CD14-positive monocyte (primary cell): ENCODE measurements around the gene MRTFB. TPM values are rescaled to one million over a fixed set of nuclear protein-coding genes. Genes with fewer than 3 reads are reported as not detected.
A peak's percentile ranks its signal among the peaks of the same experiment; 100 is the strongest.

Source experiments
- DNase-seq, 3 donors: peaks; one replicate each; pipeline ENCODE4 v3.0.0-alpha.2; 2011 to 2022
- H2AFZ ChIP-seq: 2 replicates; pipeline ENCODE4 v1.6.0; 2012; ENCODE audit warnings: mild to moderate bottlenecking, low read depth, low read length, inconsistent platforms; ENCODE audit not compliant: insufficient read depth, poor library complexity, severe bottlenecking
- H3K27ac ChIP-seq, 2 donors: 1 replicate in 1 of 2; 2 replicates in 1 of 2; pipeline ENCODE4 v1.5.1; 2012 to 2013; ENCODE audit warnings: low read length in 2 of 2, control low read depth in 1 of 2, inconsistent platforms in 1 of 2, low read depth in 1 of 2, mild to moderate bottlenecking in 1 of 2
- H3K27me3 ChIP-seq, 2 donors: one replicate each; pipeline versions ENCODE4 v1.6.0 to v1.6.1; 2011 to 2013; ENCODE audit warnings: low read length in 2 of 2; ENCODE audit not compliant: control insufficient read depth in 2 of 2, insufficient read depth in 2 of 2
- H3K36me3 ChIP-seq, 2 donors: replicated peaks in 1 of 2; 1 replicate in 1 of 2; 2 replicates in 1 of 2; pipeline versions ENCODE4 v1.5.1 to v1.6.1; 2012 to 2013; ENCODE audit warnings: low read length in 2 of 2, control low read depth in 1 of 2, inconsistent platforms in 1 of 2, mild to moderate bottlenecking in 1 of 2; ENCODE audit not compliant: insufficient read depth in 2 of 2, control insufficient read depth in 1 of 2
- H3K4me1 ChIP-seq, 2 donors: 1 replicate in 1 of 2; 2 replicates in 1 of 2; pipeline versions ENCODE4 v1.5.1 to v1.6.1; 2012 to 2013; ENCODE audit warnings: low read length in 2 of 2, control low read depth in 1 of 2, inconsistent platforms in 1 of 2, mild to moderate bottlenecking in 1 of 2, moderate library complexity in 1 of 2; ENCODE audit not compliant: insufficient read depth in 2 of 2, control insufficient read depth in 1 of 2
- H3K4me2 ChIP-seq: replicated peaks from 2 replicates; pipeline ENCODE3; 2012; ENCODE audit warnings: low read length, moderate library complexity, mild to moderate bottlenecking; ENCODE audit not compliant: poor library complexity, severe bottlenecking; ENCODE audit errors: extremely low read depth
- H3K4me3 ChIP-seq, 3 experiments: fragments of 200-600 bp in 1 of 3; sonication (generic) in 1 of 3; replicated peaks in 1 of 3; 1 replicate in 2 of 3; 2 replicates in 1 of 3; pipeline ENCODE4 v1.5.1; 2011 to 2013; ENCODE audit warnings: low read length in 3 of 3, mild to moderate bottlenecking in 3 of 3, control low read depth in 2 of 3, low read depth in 2 of 3, inconsistent platforms in 1 of 3, moderate library complexity in 1 of 3
- H3K79me2 ChIP-seq: 2 replicates; pipeline ENCODE4 v1.6.0; 2012; ENCODE audit warnings: mild to moderate bottlenecking, control low read depth, inconsistent platforms, low read length, moderate library complexity; ENCODE audit not compliant: insufficient read depth
- H3K9ac ChIP-seq: 2 replicates; pipeline ENCODE4 v1.6.0; 2017; ENCODE audit warnings: low read length, mild to moderate bottlenecking; ENCODE audit not compliant: insufficient read depth, poor library complexity, severe bottlenecking
- H3K9me3 ChIP-seq, 2 donors: replicated peaks in 1 of 2; 1 replicate in 1 of 2; 2 replicates in 1 of 2; pipeline versions ENCODE4 v1.5.1 to v1.6.1; 2012 to 2013; ENCODE audit warnings: low read length in 2 of 2, control low read depth in 1 of 2; ENCODE audit not compliant: control insufficient read depth in 1 of 2, insufficient read depth in 1 of 2
- H4K20me1 ChIP-seq: 2 replicates; pipeline ENCODE4 v1.6.0; 2012; ENCODE audit warnings: mild to moderate bottlenecking, low read length, control low read depth, moderate library complexity; ENCODE audit not compliant: insufficient read depth
- H3K27ac Mint-ChIP-seq, 7 donors: one replicate each; pipeline ENCODE4 v1.8.0; 2020; ENCODE audit warnings: mild to moderate bottlenecking in 7 of 7, mixed read lengths in 7 of 7, moderate library complexity in 6 of 7, inconsistent platforms in 2 of 7
- H3K27me3 Mint-ChIP-seq, 3 donors: one replicate each; pipeline ENCODE4 v1.8.0; 2021 to 2022; ENCODE audit warnings: low read depth in 3 of 3, mild to moderate bottlenecking in 3 of 3, mixed read lengths in 3 of 3, moderate library complexity in 3 of 3, inconsistent platforms in 1 of 3
- H3K36me3 Mint-ChIP-seq, 2 donors: one replicate each; pipeline ENCODE4 v1.8.0; 2020; ENCODE audit warnings: mixed read lengths in 2 of 2, inconsistent platforms in 1 of 2, mild to moderate bottlenecking in 1 of 2
- H3K4me1 Mint-ChIP-seq: one replicate; pipeline ENCODE4 v1.8.0; 2020; ENCODE audit warnings: mild to moderate bottlenecking, mixed read lengths
- H3K4me3 Mint-ChIP-seq, 2 donors: one replicate each; pipeline ENCODE4 v1.8.0; 2020; ENCODE audit warnings: mild to moderate bottlenecking in 2 of 2, mixed read lengths in 2 of 2, moderate library complexity in 1 of 2
- H3K9me3 Mint-ChIP-seq, 7 donors: one replicate each; pipeline ENCODE4 v1.8.0; 2020 to 2022; ENCODE audit warnings: mixed read lengths in 7 of 7, mild to moderate bottlenecking in 6 of 7, moderate library complexity in 6 of 7, inconsistent platforms in 2 of 7
- CTCF ChIP-seq: fragments of 200-600 bp; IDR thresholded peaks from one replicate; pipeline ENCODE4 v1.8.0; 2022; ENCODE audit warnings: antibody characterized with exemption, mild to moderate bottlenecking
- WGBS: methylation state at CpG from one replicate; pipeline ENCODE4 v1.1.5; 2013; ENCODE audit warnings: missing lambda C conversion rate; ENCODE audit not compliant: insufficient coverage; 5-methylcytosine and 5-hydroxymethylcytosine counted together
- intact Hi-C, 2 donors: fragments of 100-400 bp; cut with micrococcal nuclease; formaldehyde crosslinking; loops; one replicate each; pipeline versions ENCODE4 v1.15.0 to v1.15.1; 2023
- polyA plus RNA-seq, 3 donors: library from polyadenylated mRNA; depleted of rRNA in 1 of 3; unstranded in 2 of 3; stranded (reverse) in 1 of 3; fragments of 300-500 nt in 2 of 3; fragments of >200 nt in 1 of 3; fragmentation: Illumina TruSeq in 2 of 3; gene quantifications; 1 replicate in 2 of 3; 2 replicates in 1 of 3; pipeline ENCODE4 v1.2.3, GENCODE V29; 2012 to 2021

The MRTFB gene
- polyA plus RNA-seq, 3 donors: 0.69 to 1.4 (median 0.87) TPM

- Mint-ChIP-seq H3K27me3 (peaks cover 0 to 11% (median 3%) of the 10 kb centered on the region in 3 donors), H3K36me3 (no peaks in the 10 kb centered on the region), H3K27ac (no peak overlapping the region), H3K4me3 (no peak overlapping the region), H3K4me1 (peaks cover 9% of the 10 kb centered on the region), H3K9me3 (peaks cover 0 to 8% (median 2%) of the 10 kb centered on the region in 7 donors)
- Histone ChIP-seq H3K27me3 (no peaks in the 10 kb centered on the region), H3K9me3 (peaks cover 0 to 7% of the 10 kb centered on the region in 2 donors), H4K20me1 (no peaks in the 10 kb centered on the region), H3K4me2 (no peak overlapping the region), H3K4me3 (no peak overlapping the region), H3K4me1 (peaks cover 11 to 16% of the 10 kb centered on the region in 2 donors), H3K79me2 (no peaks in the 10 kb centered on the region), H2AFZ (no peak overlapping the region), H3K36me3 (no peaks in the 10 kb centered on the region), H3K27ac (no peak overlapping the region), H3K9ac (no peak overlapping the region)
- TF ChIP-seq CTCF: no peak
- intact Hi-C loops: no loop called here
- WGBS: no CpG with 5 or more reads among the region's 3 CpGs
- DNase-seq: no peak
Measured at GRCh38 chr16:14028202-14028601, 42.9 kb upstream of the MRTFB start.

- peaks cover 5 to 8% of the 10 kb centered on the region in 2 donors for H3K4me1 ChIP-seq
- no peak for TF ChIP-seq CTCF
- no peaks in the 10 kb centered on the region for H3K36me3 Mint-ChIP-seq
- H2AFZ ChIP-seq: no peak overlapping the region
- peaks cover 0 to 8% of the 10 kb centered on the region in 2 donors for H3K9me3 ChIP-seq
- H3K4me3 Mint-ChIP-seq: no peak overlapping the region
- no peaks in the 10 kb centered on the region for H3K36me3 ChIP-seq
- peaks cover 0 to 11% (median 4%) of the 10 kb centered on the region in 3 donors for H3K27me3 Mint-ChIP-seq
- peaks cover 0 to 12% (median 3%) of the 10 kb centered on the region in 7 donors for H3K9me3 Mint-ChIP-seq
- WGBS: 81% methylated on average over 5 of the region's 6 CpGs
- no peaks in the 10 kb centered on the region for H3K79me2 ChIP-seq
- intact Hi-C loops: no loop called here
- no peaks in the 10 kb centered on the region for H4K20me1 ChIP-seq
- no peak overlapping the region for H3K9ac ChIP-seq
- no peak overlapping the region for H3K27ac ChIP-seq
- no peaks in the 10 kb centered on the region for H3K27me3 ChIP-seq
- H3K4me2 ChIP-seq: no peak overlapping the region
- no peak overlapping the region for H3K4me3 ChIP-seq
- peaks cover 3% of the 10 kb centered on the region for H3K4me1 Mint-ChIP-seq
- H3K27ac Mint-ChIP-seq: peak overlapping the region in 1 of 7 donors; percentile 54
- no peak for DNase-seq
Measured at GRCh38 chr16:14029658-14030057, 41.5 kb upstream of the MRTFB start.
